Activated CD8-positive, alpha-beta T cell treated with anti-CD3 and anti-CD28 coated beads, Interleukin-2, amount 10 ng/mL, durations not matched to agents 7 days and 5 days (primary cell): ENCODE results near the gene PCNA. TPM values are rescaled to one million over a fixed set of nuclear protein-coding genes. Genes with fewer than 3 reads are reported as not detected.
"Not testable (repeated sequence)": the region's sequence is repeated elsewhere in the genome, so short reads cannot be mapped to it uniquely, and the experiment has no call there.

Experiments
- ATAC-seq: fragments of 150-1000 bp; cut with Tn5 transposase; one replicate; pipeline ENCODE4 v1.10.0; 2021; ENCODE audit warnings: moderate library complexity
- CTCF ChIA-PET: fragments of 350-600 bp; sonication (Branson Sonifier 250); formaldehyde crosslinking; loops from one replicate; lab custom pipeline; 2021; ENCODE audit warnings: antibody characterized with exemption; lab: Charles Lee
- POLR2A ChIA-PET: fragments of 350-600 bp; sonication (Branson Sonifier 250); formaldehyde crosslinking; loops from one replicate; lab custom pipeline; 2021; ENCODE audit warnings: antibody characterized with exemption; lab: Charles Lee
- DNase-seq: peaks from one replicate; pipeline ENCODE4 v3.0.0-alpha.2; 2020
- H3K27ac Mint-ChIP-seq: one replicate; pipeline ENCODE4 v1.8.0; 2021; ENCODE audit warnings: mild to moderate bottlenecking, mixed read lengths
- H3K27me3 Mint-ChIP-seq: one replicate; pipeline ENCODE4 v1.8.0; 2021; ENCODE audit warnings: low read depth, mixed read lengths
- H3K36me3 Mint-ChIP-seq: one replicate; pipeline ENCODE4 v1.8.0; 2021; ENCODE audit warnings: low read depth, mixed read lengths
- H3K4me1 Mint-ChIP-seq: one replicate; pipeline ENCODE4 v1.8.0; 2021; ENCODE audit warnings: low read depth, mixed read lengths
- H3K4me3 Mint-ChIP-seq: one replicate; pipeline ENCODE4 v1.8.0; 2021; ENCODE audit warnings: mild to moderate bottlenecking, mixed read lengths
- H3K9me3 Mint-ChIP-seq: one replicate; pipeline ENCODE4 v1.8.0; 2022; ENCODE audit warnings: mixed read lengths; ENCODE audit not compliant: insufficient read depth
- total RNA-seq, 2 experiments: library from RNA; stranded (reverse); gene quantifications; one replicate each; pipeline ENCODE4 v1.2.3, GENCODE V29; 2021

The PCNA gene
- total RNA-seq, 2 experiments from 2014 or later: 607 to 613 TPM

- POLR2A ChIA-PET: no interaction called here
- no peak for ATAC-seq
- Mint-ChIP-seq H3K4me3 (no peak overlapping the region), H3K27ac (no peak overlapping the region), H3K9me3 (no peaks in the 10 kb centered on the region), H3K27me3 (no peaks in the 10 kb centered on the region), H3K4me1 (peaks cover 4% of the 10 kb centered on the region), H3K36me3 (peaks cover 37% of the 10 kb centered on the region)
- CTCF ChIA-PET: interaction anchor here (0.9 to 3.3 kb wide), 3 partner anchors 9 to 98 kb away, joined by 3 to 16 read pairs (median 3); no protein-coding TSS in a partner anchor
- no peak for DNase-seq
Observed at GRCh38 chr20:5095931-5096330, 23.8 kb downstream of the PCNA start.

GRCh38 chr20:5095454-5095853 lies 24.3 kb downstream of the PCNA start:
- peaks cover 4% of the 10 kb centered on the region for H3K4me1 Mint-ChIP-seq
- DNase-seq (no peak), ATAC-seq (no peak)
- ChIA-PET CTCF (interaction anchor here (0.9 to 3.3 kb wide), 3 partner anchors 8 to 97 kb away, joined by 3 to 16 read pairs (median 3); no protein-coding TSS in a partner anchor), POLR2A (no interaction called here)
- H3K4me3 Mint-ChIP-seq: no peak overlapping the region
- no peaks in the 10 kb centered on the region for H3K9me3 Mint-ChIP-seq
- H3K27ac Mint-ChIP-seq: peak overlapping the region; percentile 9
- H3K27me3 Mint-ChIP-seq: no peaks in the 10 kb centered on the region
- peaks cover 34% of the 10 kb centered on the region for H3K36me3 Mint-ChIP-seq

GRCh38 chr20:5092765-5093339 lies 26.9 kb downstream of the PCNA start:
- H3K4me1 Mint-ChIP-seq: peaks cover 16% of the 10 kb centered on the region
- no peak overlapping the region for H3K4me3 Mint-ChIP-seq
- CTCF ChIA-PET: interaction anchor here (2.8 kb wide), 1 partner anchor 8 kb away, joined by 21 read pairs; no protein-coding TSS in a partner anchor
- H3K27ac Mint-ChIP-seq: no peak overlapping the region
- ATAC-seq (no peak), DNase-seq (no peak)
- POLR2A ChIA-PET: no interaction called here
- H3K27me3 Mint-ChIP-seq: no peaks in the 10 kb centered on the region
- no peaks in the 10 kb centered on the region for H3K9me3 Mint-ChIP-seq
- H3K36me3 Mint-ChIP-seq: peaks cover 17% of the 10 kb centered on the region

DNA sequence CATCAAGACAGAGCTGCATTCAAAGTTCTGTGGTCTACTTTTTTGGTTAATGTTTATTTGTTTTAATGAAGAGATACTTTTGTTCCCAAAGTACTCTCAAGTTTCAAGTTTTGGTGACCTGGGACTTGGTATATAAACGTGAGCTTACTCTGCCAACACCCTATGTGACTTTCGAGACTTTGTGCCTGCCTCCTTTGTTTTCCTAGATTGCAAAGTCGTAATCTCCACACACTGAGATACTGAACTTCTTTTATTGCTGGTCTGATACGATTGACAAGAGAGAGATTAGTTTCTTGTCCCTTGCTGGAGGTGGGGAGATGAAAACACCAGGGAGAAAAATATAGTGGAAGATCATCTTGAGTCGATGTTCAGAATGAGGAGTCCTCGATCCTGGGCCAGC lies 27.9 kb downstream of the PCNA start:
- H3K27me3 Mint-ChIP-seq: no peaks in the 10 kb centered on the region
- no peak for ATAC-seq
- H3K9me3 Mint-ChIP-seq: no peaks in the 10 kb centered on the region
- no peak overlapping the region for H3K4me3 Mint-ChIP-seq
- no peak for DNase-seq
- ChIA-PET POLR2A (no interaction called here), CTCF (interaction anchor here (1.0 to 2.8 kb wide), 5 partner anchors 9 to 334 kb away, joined by 3 to 21 read pairs (median 4); no protein-coding TSS in a partner anchor)
- H3K27ac Mint-ChIP-seq: no peak overlapping the region
- H3K4me1 Mint-ChIP-seq: peaks cover 16% of the 10 kb centered on the region
- peaks cover 15% of the 10 kb centered on the region for H3K36me3 Mint-ChIP-seq

- Mint-ChIP-seq H3K27me3 (no peaks in the 10 kb centered on the region), H3K9me3 (no peaks in the 10 kb centered on the region), H3K27ac (peak overlapping the region; percentile 87), H3K4me1 (peaks cover 16% of the 10 kb centered on the region), H3K36me3 (peaks cover 10% of the 10 kb centered on the region), H3K4me3 (no peak overlapping the region)
- DNase-seq: peak; percentile 39
- ATAC-seq: peak; percentile 39
- POLR2A ChIA-PET: no interaction called here
- CTCF ChIA-PET: interaction anchor here (1.1 to 1.7 kb wide), 2 partner anchors 9 to 10 kb away, joined by 3 to 8 read pairs; no protein-coding TSS in a partner anchor
Observed at GRCh38 chr20:5090191-5090590, 29.6 kb downstream of the PCNA start.

GRCh38 chr20:5088688-5089087 lies 31.1 kb downstream of the PCNA start:
- no peak overlapping the region for H3K27ac Mint-ChIP-seq
- H3K4me3 Mint-ChIP-seq: no peak overlapping the region
- ATAC-seq: no peak
- peaks cover 10% of the 10 kb centered on the region for H3K36me3 Mint-ChIP-seq
- ChIA-PET POLR2A (no interaction called here), CTCF (interaction anchor here (1.4 to 1.9 kb wide), 3 partner anchors 12 to 348 kb away, joined by 3 to 7 read pairs (median 5); no protein-coding TSS in a partner anchor)
- peaks cover 16% of the 10 kb centered on the region for H3K4me1 Mint-ChIP-seq
- H3K27me3 Mint-ChIP-seq: no peaks in the 10 kb centered on the region
- no peak for DNase-seq
- H3K9me3 Mint-ChIP-seq: no peaks in the 10 kb centered on the region

GRCh38 chr20:5085380-5085779 lies 34.4 kb downstream of the PCNA start:
- no peaks in the 10 kb centered on the region for H3K27me3 Mint-ChIP-seq
- no peaks in the 10 kb centered on the region for H3K9me3 Mint-ChIP-seq
- POLR2A ChIA-PET: no interaction called here
- H3K36me3 Mint-ChIP-seq: peaks cover 3% of the 10 kb centered on the region
- DNase-seq: no peak
- peaks cover 23% of the 10 kb centered on the region for H3K4me1 Mint-ChIP-seq
- H3K27ac Mint-ChIP-seq: no peak overlapping the region
- CTCF ChIA-PET: interaction anchor here (0.9 to 1.7 kb wide), 4 partner anchors 12 to 328 kb away, joined by 3 to 5 read pairs (median 4); no protein-coding TSS in a partner anchor
- ATAC-seq: no peak
- no peak overlapping the region for H3K4me3 Mint-ChIP-seq

DNA sequence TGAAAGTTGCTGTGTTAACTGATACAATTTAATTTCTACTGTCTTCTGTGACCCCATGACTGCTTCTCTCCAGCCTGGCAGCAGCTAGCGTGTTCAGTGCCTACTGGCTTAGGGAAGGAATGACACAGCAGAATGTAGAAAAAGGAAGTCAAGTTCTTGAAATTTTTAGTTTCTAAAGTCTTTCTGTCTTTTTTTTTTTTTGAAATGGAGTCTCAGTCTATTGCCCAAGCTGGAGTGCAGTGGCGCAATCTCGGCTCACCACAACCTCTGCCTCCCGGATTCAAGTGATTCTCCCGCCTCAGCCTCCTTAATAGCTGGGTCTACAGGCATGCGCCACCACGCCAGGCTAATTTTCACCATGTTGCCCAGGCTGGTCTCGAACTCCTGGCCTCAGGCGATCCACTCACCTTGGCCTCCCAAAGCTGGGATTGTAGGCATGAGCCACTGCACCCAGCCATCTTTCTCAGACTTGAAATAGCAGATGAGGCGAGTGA lies 39.3 kb downstream of the PCNA start:
- POLR2A ChIA-PET: interaction anchor here (2.0 kb wide), 1 partner anchor 24 kb away, joined by 9 read pairs; no protein-coding TSS in a partner anchor
- Mint-ChIP-seq H3K27me3 (no peaks in the 10 kb centered on the region), H3K36me3 (no peaks in the 10 kb centered on the region), H3K4me3 (no peak overlapping the region), H3K4me1 (peaks cover 45% of the 10 kb centered on the region), H3K27ac (peak overlapping the region; percentile 72), H3K9me3 (no peaks in the 10 kb centered on the region)
- CTCF ChIA-PET: interaction anchor here (1.1 to 4.1 kb wide), 7 partner anchors 9 to 131 kb away, joined by 3 to 36 read pairs (median 6); no protein-coding TSS in a partner anchor
- ATAC-seq (no peak), DNase-seq (no peak)

DNA sequence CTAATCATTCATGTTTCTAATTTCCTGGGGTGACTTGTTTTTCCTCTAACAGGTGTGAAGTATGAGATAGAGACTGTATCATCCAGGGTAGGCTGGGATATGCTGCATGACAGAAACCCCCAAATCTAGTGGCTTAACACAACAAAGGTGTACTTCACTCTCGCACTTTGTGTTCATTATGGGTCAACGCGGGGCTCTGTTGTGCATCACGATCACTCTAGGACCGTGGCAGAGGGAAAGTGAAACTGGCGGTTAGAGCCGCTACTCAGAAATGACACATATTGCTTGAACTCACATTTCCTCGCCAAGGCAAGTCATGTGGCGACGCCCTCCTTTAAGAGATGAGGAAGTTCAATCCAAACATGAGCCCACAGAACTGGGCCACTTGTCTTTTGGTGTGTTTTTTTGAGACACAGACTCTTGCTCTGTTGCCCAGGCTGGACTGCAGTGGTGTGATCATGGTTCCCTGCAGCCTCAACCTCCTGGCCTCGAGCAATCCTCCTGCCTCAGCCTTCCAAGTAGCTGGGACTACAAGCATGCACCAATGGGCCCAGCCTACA lies 41.3 kb downstream of the PCNA start:
- no peaks in the 10 kb centered on the region for H3K27me3 Mint-ChIP-seq
- ChIA-PET POLR2A (interaction anchor here (1.0 to 2.0 kb wide), 2 partner anchors 22 to 264 kb away, joined by 3 to 9 read pairs; no protein-coding TSS in a partner anchor), CTCF (interaction anchor here (0.6 to 4.1 kb wide), 6 partner anchors 11 to 346 kb away, joined by 3 to 36 read pairs (median 14); no protein-coding TSS in a partner anchor)
- H3K36me3 Mint-ChIP-seq: no peaks in the 10 kb centered on the region
- H3K9me3 Mint-ChIP-seq: no peaks in the 10 kb centered on the region
- H3K4me1 Mint-ChIP-seq: peaks cover 56% of the 10 kb centered on the region
- DNase-seq: peak; percentile 93
- peak overlapping the region; percentile 97 for H3K27ac Mint-ChIP-seq
- H3K4me3 Mint-ChIP-seq: peak overlapping the region; percentile 76
- ATAC-seq: peak; percentile 98

- Mint-ChIP-seq H3K36me3 (no peaks in the 10 kb centered on the region), H3K9me3 (no peaks in the 10 kb centered on the region), H3K27me3 (no peaks in the 10 kb centered on the region), H3K4me3 (peak overlapping the region; percentile 76), H3K4me1 (peaks cover 59% of the 10 kb centered on the region), H3K27ac (peak overlapping the region; percentile 97)
- ATAC-seq (peak; percentile 52), DNase-seq (peak; percentile 52)
- POLR2A ChIA-PET: interaction anchor here (1.0 kb wide), 1 partner anchor 264 kb away, joined by 3 read pairs; no protein-coding TSS in a partner anchor
- CTCF ChIA-PET: interaction anchor here (0.6 to 2.8 kb wide), 3 partner anchors 21 to 345 kb away, joined by 3 to 21 read pairs (median 13); no protein-coding TSS in a partner anchor
Observed at GRCh38 chr20:5077761-5078387, 41.9 kb downstream of the PCNA start.

DNA sequence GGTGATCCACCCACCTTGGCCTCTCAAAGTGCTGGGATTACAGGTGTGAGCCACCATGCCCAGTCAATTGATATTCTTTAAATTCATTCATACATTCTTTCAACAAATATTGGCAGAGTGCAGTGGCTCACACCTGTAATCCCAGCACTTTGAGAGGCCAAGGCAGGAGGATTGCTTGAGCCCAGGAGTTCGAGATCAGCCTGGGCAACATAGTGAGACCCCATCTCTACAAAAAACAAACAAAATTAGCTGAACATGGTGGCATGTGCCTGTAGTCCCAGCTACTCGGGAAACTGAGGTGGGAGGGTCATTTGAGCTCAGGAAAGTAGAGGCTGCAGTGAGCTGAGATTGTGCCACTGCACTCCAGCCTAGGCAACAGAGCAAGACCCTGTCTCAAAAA lies 42.8 kb downstream of the PCNA start:
- CTCF ChIA-PET: interaction anchor here (1.5 to 2.8 kb wide), 3 partner anchors 20 to 317 kb away, joined by 3 to 21 read pairs (median 13); no protein-coding TSS in a partner anchor
- H3K36me3 Mint-ChIP-seq, ATAC-seq, H3K27me3 Mint-ChIP-seq, POLR2A ChIA-PET, H3K9me3 Mint-ChIP-seq, DNase-seq, H3K4me3 Mint-ChIP-seq: not testable (repeated sequence)
- peaks cover 59% of the 10 kb centered on the region for H3K4me1 Mint-ChIP-seq
- peak overlapping the region; percentile 97 for H3K27ac Mint-ChIP-seq
